GM15510 (cell line): Measurements from ENCODE around the gene PDZRN4.

Experiments
- POLR2A ChIP-seq: IDR thresholded peaks from 3 replicates; pipeline ENCODE4 v1.6.1; 2011; ENCODE audit warnings: borderline replicate concordance; ENCODE audit not compliant: insufficient read length; ENCODE audit errors: extremely low read depth

The PDZRN4 gene

GRCh38 chr12:41476499-41477439 lies 288.6 kb downstream of the PDZRN4 start:
- TF ChIP-seq POLR2A = no peak

GRCh38 chr12:41479426-41479825 lies 291.3 kb downstream of the PDZRN4 start:
- no peak for TF ChIP-seq POLR2A

GRCh38 chr12:41485203-41485602 lies 297.1 kb downstream of the PDZRN4 start:
- TF ChIP-seq POLR2A = no peak

- no peak for TF ChIP-seq POLR2A
Measured at GRCh38 chr12:41486718-41487117, 298.6 kb downstream of the PDZRN4 start.

- no peak for TF ChIP-seq POLR2A
Measured at GRCh38 chr12:41496009-41496408, 307.9 kb downstream of the PDZRN4 start.

- TF ChIP-seq POLR2A = no peak
Measured at GRCh38 chr12:41497409-41497808, 309.3 kb downstream of the PDZRN4 start.

GRCh38 chr12:41504976-41505375 lies 316.9 kb downstream of the PDZRN4 start:
- no peak for TF ChIP-seq POLR2A

- no peak for TF ChIP-seq POLR2A
Measured at GRCh38 chr12:41507286-41507685, 319.2 kb downstream of the PDZRN4 start.

- TF ChIP-seq POLR2A = no peak
Measured at GRCh38 chr12:41509271-41510055, 321.3 kb downstream of the PDZRN4 start.

- no peak for TF ChIP-seq POLR2A
Measured at GRCh38 chr12:41510470-41510869, 322.4 kb downstream of the PDZRN4 start.

GRCh38 chr12:41511247-41511646 lies 323.1 kb downstream of the PDZRN4 start:
- no peak for TF ChIP-seq POLR2A

- TF ChIP-seq POLR2A = no peak
Measured at GRCh38 chr12:41512497-41512896, 324.4 kb downstream of the PDZRN4 start.

- no peak for TF ChIP-seq POLR2A
Measured at GRCh38 chr12:41514021-41514777, 326.1 kb downstream of the PDZRN4 start.

GRCh38 chr12:41514907-41515306 lies 326.8 kb downstream of the PDZRN4 start:
- no peak for TF ChIP-seq POLR2A

GRCh38 chr12:41515953-41516352 lies 327.8 kb downstream of the PDZRN4 start:
- TF ChIP-seq POLR2A = no peak
